Pulmonary artery endothelial cell (primary cell): Measurements from ENCODE around the gene DMBX1. TPM values are rescaled to one million over a fixed set of nuclear protein-coding genes. Genes with fewer than 3 reads are reported as not detected.

Experiments used
- DNase-seq: peaks from one replicate; pipeline ENCODE4 v3.0.0-alpha.2; 2011; ENCODE audit warnings: low read depth, low spot score
- total RNA-seq: library from RNA; depleted of rRNA; stranded (reverse); fragments of >200 nt; gene quantifications from 2 replicates; pipeline ENCODE4 v1.2.3, GENCODE V29; 2014

Gene DMBX1
- total RNA-seq: not detected in 2 replicates

DNA sequence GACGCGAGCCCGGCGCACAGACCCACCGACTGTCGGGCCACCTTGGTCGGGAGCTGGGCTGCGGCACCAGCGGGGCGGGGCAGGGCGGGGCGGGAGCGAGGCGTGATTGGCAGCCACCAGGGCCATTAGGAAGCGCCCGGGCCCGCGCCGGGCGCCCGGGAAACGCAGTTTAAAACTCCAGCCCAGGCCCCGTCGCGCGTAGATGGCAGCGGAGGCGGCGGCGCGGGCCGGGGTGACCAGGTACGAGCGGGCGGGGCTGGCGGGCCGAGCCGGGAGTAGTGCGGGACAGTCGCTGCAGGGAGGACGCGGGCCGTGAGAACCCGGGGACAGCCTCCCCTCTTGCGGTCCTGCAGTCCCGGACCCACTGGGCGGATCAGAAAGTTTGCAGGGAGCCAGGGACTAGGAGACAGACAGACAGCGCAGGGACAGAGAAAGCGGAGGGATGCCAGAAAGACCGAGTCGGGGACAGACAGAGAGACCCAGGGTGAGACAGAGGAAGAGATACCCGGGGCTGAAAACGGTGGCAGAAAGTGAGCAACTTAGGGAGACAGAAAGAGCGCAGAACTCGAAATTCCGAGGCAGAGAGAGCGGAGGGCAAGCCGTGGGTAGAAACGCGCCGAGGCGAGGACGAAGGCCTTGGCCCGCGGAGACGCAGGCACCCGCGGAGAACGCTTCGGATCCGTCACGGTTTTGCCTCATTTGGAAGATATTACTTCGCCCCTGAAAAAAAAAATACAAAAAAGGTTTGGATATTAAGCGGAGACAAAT is at the start of gene DMBX1:
Gene DMBX1 (plus strand): TSS at position 199 of the 768 bp plus-strand sequence. CDS start 17,175 bp downstream, outside the sequence.
- DNase-seq: no peak

DNA sequence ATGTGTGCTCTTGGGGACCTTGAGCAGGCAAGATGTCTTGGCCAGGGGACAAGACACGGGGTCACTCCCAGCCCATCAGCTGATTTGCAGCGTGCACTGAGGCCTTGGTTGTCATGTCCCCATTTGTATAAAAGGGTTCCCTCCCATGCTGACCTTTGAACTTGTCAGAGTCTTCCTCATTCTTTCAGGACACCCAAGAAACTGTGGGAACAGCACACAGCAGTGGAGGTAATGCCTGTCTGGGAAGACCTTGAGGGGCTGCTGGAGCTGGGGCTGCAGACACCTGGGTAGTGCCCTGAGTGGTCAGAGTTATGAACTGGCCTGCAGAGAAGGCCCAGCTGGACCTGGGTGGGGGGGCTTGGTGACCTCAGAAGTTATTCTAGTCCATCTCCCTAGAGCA is 49.2 kb upstream of the DMBX1 start:
- DNase-seq: no peak

DNA sequence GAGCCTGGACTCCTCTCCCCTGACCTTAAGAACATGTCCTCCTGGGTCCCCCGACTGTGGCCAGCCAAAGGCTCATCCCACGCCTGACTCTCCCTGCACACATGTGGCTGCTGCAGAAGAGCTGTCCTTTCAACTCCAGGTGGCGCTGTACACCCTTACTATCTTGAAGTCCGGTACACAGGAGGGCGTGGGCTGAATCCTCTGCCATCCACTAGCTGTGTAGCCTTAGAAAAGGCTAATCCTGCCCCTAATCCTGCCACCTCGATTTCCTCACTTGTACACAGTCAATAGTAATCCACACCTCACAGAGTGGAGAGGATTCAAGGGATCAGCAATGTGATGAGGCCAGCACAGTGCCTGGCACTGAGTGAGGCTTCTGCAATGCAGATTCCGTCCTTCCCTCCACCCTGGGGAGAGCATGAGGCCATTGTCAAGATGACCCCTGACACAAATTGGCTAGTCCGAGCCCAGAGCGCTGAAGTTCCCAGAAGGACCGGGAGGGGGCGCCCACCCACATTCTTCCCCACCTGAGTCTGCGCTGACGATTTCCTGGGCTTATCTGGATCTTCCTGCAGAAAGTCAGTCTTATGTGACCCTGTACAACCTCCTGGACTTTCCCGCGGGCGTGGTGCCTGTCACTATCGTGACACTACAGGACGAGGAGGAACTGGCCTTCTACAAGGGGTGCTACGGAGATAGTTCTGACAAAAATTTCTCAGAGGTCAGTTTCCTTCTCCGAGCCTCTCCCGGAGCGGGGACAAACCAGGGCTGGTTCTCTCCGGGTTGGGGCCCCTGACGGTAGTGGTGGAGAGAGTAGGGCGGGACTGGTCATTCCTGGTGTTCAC is 47.1 kb upstream of the DMBX1 start:
- peak; percentile 27 for DNase-seq

DNA sequence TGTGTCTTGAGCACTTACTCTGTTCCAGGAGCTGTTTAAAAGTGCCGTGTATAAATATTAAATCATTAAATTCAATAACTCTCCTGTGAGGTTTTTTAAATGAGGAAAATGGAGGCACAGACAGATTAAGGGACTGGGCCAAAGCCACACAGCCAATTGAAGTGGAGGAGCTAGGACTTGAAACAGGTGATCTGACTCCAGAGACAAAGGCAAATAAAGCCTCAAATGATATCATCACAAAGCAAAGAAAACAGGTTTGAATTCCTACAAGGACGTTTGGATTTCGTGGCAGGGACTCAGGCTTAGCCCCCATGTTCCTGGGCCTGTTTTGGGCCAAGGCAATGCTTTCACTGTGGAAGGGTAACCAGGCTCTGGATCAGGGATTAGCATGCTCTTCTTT is 45.2 kb upstream of the DMBX1 start:
- no peak for DNase-seq

DNA sequence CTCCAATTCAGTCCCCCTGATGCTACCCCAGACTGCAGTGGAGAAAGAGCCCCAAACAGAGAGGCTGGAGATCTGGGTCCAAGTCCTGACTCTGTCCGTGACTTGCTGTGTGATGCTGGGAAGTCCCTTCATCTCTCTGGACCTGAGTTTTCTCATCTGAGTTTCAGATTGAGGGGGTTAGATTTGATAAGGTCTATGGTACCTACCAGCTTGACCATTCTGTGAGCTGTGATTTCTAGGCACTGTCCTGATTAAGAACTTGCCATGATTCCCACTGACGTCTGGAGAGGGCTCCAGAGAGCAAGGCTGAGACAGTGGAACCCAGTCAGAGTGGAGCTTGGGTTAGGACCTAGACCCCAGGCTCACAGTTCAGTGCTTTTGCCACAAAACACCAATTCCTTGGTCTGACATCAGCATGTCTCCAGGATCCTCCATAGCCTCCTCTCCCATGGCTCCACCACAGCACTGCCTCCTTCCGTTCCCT is 43.8 kb upstream of the DMBX1 start:
- no peak for DNase-seq

DNA sequence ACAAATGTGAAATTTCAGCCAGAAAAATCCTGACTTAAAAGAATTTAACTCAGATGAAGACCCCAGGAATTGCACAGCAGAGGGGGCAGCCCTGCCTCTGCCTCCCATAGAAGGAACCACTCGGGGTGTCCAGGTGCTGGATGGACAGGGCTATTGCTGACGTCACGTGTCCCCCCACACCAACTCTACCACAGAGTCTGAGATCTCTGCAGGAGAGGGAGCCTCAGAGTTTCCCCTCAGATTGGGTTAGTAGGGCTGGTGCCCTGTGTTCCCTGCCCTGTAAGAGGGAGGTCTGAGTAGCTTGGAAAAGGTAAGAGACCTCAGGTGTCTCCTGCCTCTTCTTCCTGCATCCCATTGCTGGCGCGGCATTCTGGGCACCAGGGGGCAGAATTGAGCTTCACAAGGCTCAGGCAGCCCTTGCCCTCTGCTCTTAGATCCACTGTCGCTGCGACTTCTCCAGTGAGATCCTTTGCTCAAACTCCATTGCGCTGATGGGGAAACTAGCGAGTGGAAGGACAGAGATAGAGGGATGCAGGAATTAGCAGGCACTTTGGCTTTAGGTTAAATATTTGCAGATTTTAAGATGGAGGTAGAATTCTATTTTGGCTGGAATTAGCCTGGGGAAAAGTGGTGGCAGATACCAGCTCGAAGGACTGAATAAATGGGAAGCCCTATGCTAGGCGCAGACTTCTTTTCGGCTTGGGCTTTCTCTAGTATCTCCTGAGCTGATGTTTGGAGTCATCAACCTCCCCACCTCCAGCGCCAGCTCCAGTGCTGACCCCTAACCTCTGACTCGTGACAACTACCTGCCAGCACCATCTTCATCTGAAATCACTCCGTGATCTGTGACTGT is 42.8 kb upstream of the DMBX1 start:
- DNase-seq: no peak

DNA sequence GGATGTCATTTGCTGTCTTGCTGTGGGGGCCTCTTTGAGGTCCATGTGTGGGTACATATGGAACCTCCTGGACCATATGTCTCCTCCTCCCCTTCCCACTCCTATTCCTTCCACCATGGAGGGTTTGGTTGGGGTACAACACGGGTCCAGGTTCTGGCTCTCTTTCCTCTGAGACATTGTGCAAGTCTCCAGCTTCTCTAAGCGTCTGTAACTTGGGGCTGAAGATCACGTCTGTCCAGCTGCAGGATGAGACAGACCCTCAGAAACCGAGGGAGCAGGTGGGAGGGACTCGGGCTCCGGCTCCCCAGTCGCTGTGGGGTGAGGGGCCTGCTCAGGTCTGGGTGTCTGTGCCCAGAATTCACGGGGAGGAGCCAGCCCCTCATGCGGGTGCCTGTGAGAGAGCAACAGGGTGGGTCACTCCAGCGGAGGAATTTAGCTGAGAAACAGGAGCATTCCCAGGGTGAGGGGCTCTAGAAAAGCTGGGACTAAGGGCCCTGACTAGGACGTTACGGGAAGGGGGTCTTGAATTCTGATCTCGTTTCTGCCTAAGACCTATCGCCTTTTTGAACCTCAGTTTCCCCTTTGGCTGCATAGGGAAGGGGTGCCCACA is 42.0 kb upstream of the DMBX1 start:
- DNase-seq: no peak

DNA sequence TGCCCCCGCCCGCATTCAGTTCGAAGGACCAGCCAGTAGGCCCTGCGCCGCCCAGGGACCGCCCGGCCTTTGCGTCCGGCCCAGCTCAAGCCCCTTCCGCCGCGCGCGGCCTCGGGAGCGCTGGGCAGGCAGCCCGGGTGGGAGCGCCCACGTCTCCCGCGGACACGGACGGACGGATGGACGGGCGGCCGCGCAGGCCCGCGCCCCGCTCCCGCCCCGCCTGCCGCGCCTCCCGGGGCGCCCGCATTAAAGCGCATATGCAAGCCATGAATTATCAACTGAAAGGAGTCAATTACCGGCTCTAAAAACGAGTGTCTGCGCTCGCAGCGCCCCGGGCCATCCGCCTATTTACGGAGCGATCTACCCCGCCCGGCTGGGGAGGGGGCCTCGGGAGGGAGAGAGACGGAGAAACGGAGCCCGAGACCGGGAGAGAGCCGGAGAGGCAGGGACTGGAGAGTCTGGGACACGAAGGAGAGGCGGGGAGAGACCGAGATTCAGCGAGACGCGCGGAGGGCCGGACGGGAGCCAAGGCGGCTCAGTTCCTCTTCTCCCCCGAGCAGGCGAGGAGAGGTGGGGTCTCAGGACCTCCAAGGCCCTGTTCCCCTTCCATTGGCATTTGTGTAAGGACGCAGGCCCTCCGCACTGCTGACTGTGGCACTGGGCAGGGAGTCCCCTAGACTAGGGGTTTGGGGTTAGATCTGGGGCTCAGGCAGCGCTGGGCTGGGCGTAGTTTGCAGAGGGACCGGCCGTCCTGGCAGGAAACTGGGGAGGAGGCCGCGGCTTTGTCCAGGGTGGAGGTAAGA is 41.3 kb upstream of the DMBX1 start:
- DNase-seq: no peak

DNA sequence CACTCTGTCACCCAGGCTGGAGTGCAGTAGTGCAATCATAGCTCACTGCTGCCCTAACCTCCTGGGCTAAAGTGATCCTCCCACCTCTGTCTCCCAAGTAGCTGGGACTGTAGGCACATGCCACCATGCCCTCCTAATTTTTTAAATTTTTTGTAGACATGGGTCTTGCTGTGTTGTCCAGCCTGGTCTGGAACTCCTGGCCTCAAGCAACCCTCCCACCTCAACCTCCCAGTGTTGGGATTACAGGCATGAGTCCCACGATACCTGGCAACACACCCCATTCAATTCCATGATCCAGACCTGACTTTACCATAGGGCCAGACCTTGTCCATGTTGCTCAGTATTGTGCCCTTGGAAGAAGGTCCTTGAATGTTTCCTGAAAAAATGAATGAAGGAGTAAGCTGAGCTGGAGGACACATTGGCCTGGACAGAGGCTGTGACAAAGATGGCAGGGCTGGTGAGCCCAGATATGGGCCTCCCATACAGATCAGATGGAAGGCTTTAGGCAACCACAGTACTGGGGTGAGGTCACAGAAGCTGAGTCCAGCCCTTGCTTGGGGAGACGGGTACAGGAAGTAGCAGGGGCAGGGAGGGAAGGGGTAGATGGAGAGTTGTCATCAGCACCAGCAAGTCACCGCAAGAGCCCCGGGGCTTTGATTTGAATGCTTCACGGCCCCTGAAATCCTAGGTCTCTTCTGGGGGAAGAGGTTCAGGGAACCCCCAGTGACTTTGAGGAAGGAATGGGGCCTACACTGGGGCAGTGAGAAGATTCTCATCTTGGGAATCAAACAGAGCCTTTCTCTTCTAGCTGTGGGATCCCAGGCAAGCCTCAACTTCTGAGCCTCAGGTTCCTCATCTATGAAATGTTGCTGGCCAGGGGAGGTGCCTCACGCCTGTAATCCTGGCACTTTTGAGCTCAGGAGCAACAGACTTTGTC is 40.1 kb upstream of the DMBX1 start:
- no peak for DNase-seq

DNA sequence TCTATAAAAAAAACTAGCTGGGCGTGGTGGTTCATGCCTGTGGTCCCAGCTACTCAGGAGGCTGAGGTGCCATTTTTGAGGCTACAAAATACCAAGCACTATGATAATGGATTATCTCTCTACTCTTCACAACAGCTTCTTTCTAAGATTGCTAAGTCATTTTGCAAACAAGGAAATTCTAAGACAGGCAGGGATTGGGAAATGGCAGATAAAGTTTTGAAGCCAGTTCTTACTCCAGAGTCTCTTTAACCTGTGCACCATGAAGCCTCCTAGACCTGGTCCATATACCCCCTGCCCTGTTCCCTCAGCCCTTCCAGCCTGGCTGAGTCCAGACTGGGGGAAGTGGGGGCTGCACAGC is 39.5 kb upstream of the DMBX1 start:
- no peak for DNase-seq

DNA sequence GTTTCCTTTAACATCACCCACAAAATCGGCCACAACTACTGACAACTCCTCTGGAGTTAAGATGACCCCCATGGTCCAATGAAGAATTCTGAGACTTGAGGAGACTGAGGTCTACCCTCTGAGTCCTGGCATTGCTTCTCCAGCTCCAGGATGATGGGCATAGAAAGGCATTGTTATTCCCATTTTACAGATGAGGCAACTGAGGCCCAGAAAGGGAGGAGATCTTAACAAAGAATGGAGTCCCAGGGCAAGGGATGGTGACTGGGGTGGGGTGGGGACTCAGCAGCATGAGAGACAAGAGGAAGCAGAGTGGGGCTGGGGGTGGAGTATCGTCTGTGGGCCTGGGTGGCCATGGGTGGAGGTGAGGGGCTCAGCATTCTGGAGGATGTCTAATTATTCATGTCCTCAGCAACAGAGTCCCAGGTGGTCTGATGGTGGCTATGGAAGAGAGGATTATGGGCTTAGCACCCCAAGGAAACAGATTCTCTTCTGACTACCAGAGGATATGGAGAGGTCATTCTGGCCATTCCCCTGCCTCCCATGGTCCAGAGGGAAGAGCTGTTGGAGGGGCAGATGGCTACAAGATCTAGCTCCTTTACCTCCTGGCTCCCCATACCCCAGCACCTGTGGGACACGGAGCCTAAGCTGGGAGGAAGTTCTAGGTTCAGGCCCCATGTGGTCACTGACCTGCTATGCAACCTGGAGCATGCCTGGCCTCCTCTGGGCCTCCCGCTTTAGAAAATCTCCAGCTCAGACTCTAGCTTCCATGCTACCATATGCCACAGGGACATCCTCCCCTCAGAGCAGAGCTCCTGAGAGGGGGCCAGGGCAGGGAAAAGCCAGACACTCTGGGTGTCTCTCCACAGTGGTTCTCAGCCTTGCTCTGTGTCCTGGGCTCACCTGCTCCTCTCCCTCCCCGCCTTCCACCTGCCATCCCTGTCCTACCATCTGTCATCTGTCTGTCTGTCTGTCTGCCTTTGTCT is 37.4 kb upstream of the DMBX1 start:
- no peak for DNase-seq

DNA sequence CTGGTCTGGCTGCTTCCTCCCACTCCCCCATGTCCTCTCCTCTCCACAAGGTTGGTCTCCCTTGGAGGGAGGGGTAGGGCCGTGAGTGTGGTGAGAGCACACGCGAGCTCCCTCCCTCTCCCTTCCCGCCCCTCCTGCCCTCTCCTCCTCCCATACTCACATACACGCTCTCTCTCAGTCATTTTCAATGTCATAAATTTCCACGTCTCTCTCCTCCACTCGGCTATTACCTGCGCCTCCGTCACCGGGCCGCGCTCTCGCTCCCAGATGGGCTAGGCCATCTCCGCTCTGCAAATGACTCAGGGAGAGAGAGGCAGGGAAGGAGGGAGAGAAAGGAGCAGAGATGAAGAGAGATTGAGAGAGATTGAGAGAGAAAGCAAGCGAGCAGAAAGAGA is 36.7 kb upstream of the DMBX1 start:
- no peak for DNase-seq

DNA sequence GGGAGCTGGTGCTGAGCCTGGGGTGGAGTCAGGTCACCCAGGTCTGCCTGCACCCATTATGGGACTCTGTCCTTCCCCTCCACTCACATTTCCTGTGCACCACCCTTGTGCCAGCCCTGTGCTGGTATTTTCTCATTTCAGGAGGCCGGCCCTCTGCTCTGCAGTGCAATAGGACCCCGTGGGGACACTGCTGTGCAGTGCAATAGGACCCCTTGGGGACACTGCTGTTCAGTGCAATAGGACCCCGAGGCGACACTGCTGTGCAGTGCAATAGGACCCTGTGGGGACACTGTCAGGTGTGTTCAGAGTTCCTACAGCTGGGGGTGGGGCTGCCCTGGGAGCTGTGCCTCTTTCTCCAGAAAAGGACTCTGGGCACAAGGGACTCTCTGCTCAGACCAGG is 36.2 kb upstream of the DMBX1 start:
- no peak for DNase-seq

DNA sequence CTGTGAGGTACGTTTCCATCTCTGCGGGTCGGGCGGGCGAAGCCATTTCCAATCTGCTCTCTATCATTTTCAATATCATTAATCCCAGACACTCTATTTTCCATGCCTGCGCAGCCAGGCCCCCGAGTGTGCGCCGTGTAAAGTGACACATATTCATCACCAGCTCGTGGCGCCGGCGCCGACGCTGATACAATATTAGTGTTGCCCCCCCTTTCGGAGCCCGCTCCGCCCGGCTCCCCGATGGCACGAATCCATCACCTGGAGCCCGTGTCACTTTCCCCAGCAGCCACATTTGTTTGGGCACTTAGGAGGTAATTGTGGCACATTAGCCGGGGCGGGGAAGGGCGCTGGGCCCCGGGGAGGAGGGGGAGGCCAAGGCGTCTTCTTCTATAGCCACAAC is 33.7 kb upstream of the DMBX1 start:
- no peak for DNase-seq

DNA sequence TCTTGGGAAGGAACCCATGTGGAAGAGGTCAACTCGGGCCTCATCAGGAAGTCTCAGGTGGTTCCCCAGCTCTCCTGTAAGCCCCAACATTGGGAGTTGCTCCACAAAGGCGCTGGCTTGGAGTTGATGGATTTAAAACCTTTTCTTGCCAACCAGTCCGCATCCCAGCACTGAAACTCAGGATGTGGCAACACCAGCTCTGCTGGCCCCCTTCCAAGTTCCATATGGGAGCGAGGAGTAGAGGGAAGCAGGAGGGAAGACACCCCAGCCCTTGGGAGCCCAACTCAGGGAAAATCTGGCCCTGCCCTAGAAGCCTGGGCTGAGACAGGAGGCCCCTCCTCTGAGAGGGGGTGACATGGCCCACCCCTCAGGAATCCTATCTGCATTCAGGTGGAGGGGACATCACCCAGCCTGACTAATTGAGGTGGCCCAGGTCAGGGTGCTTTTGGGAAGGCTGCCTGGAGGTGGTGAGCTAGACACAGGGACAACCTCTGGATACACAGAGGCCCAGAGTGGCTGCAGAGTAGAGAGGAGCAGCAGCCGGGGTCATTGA is 33.1 kb upstream of the DMBX1 start:
- DNase-seq: no peak

DNA sequence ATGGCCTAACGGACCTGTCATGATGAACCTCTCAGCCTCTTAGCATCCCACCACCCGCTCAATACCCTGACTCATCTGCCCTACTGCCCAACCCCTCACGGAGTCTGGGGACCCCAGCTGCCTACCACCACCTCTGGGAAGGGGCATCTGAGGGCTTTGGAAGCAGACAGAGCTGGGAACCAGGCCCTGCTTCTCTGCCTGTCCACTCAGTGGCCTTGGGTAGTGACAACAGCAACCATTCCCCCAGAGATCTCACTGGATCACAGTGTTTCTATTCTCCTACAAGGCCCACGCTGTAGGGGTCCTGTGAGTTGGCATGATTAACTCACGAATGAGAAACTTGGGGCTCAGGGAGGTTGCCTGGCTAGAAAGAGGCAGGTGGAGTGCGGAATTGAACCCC is 32.5 kb upstream of the DMBX1 start:
- DNase-seq: no peak

DNA sequence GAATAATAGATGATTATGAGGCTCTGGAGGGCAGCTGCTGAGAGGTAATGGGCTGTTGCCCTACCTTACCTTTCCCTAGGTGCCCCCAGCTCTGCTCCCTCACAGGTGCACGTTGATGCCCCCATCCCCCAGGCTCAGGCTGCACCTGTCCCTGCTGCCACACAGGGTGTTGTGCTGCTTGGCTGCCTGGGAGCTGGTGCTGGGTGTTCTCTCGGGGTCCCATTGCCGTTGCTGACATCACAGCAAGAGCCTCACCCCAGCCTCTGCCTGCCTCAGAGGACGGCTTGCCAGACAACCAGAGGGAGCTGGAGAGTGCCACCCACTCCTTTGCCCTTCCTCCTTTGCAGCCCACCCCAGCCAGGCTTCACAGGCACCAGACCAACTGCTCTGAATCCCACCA is 31.4 kb upstream of the DMBX1 start:
- no peak for DNase-seq

DNA sequence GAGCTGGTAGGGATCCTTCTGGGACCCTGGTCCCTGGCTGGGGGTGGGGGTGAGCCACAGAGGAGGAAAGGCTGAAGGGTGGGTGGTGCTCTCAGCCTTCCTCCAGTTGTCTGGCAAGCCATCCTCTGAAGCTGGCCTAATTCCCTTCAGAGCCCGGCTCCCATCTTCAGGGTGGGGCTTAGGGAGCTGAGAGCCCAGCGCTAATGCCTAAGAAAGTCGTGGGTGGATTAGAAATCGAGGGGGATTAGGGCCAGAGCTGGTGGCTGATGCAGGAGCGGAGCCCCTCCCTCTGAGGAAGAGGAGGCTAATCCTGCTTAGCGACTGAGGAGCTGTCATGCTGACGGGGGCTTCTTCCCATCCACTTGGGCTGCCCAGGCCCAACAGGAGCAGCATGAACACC is 30.8 kb upstream of the DMBX1 start:
- DNase-seq: no peak
